Right atrium auricular region (tissue), 2 donors: Measurements from ENCODE around the gene F13A1. TPM values are rescaled to one million over a fixed set of nuclear protein-coding genes. Genes with fewer than 3 reads are reported as not detected.

ENCODE experiments used
- DNase-seq: peaks from one replicate; pipeline ENCODE4 v3.0.0-alpha.2; 2019; ENCODE audit warnings: low spot score
- H3K27ac ChIP-seq, 2 donors: fragments of 200-600 bp; sonication (generic); 1 replicate in 1 of 2; 2 replicates in 1 of 2; pipeline ENCODE4 v1.5.1; 2016 to 2019
- H3K27me3 ChIP-seq, 2 donors: fragments of 200-600 bp; sonication (generic); one replicate each; pipeline versions ENCODE4 v1.5.1 to v1.6.0; 2017 to 2019
- H3K36me3 ChIP-seq: fragments of 200-600 bp; sonication (generic); one replicate; pipeline ENCODE4 v1.5.1; 2016
- H3K4me1 ChIP-seq, 2 donors: fragments of 200-600 bp; sonication (generic); one replicate each; pipeline versions ENCODE4 v1.5.1 to v1.6.0; 2017 to 2019
- H3K4me3 ChIP-seq, 2 donors: fragments of 200-600 bp; sonication (generic); 1 replicate in 1 of 2; 2 replicates in 1 of 2; pipeline ENCODE4 v1.5.1; 2017 to 2019; ENCODE audit warnings: mild to moderate bottlenecking in 1 of 2, moderate library complexity in 1 of 2
- H3K9me3 ChIP-seq, 2 donors: fragments of 200-600 bp; sonication (generic); one replicate each; pipeline ENCODE4 v1.5.1; 2019
- CTCF ChIP-seq, 2 donors: fragments of 200-600 bp; sonication (generic); IDR thresholded peaks; one replicate each; pipeline ENCODE4 v1.5.1; 2019; ENCODE audit warnings: antibody characterized with exemption in 2 of 2
- total RNA-seq, 2 donors: library from RNA; depleted of rRNA; stranded (reverse); fragments of >200 nt; gene quantifications; one replicate each; pipeline ENCODE4 v1.1.0, GENCODE V29; 2016

F13A1 gene
- total RNA-seq, 2 donors from 2014 or later = 30.4 to 33.2 TPM

GRCh38 chr6:6256259-6256658 is 64.2 kb downstream of the F13A1 start:
- Histone ChIP-seq H3K27me3 (no peaks in the 10 kb centered on the region), H3K4me1 (no peaks in the 10 kb centered on the region), H3K4me3 (no peak overlapping the region), H3K27ac (no peak overlapping the region), H3K9me3 (no peaks in the 10 kb centered on the region), H3K36me3 (no peaks in the 10 kb centered on the region)
- no peak for DNase-seq
- TF ChIP-seq CTCF (IDR thresholded peaks at IDR 0.05) = no peak

DNA sequence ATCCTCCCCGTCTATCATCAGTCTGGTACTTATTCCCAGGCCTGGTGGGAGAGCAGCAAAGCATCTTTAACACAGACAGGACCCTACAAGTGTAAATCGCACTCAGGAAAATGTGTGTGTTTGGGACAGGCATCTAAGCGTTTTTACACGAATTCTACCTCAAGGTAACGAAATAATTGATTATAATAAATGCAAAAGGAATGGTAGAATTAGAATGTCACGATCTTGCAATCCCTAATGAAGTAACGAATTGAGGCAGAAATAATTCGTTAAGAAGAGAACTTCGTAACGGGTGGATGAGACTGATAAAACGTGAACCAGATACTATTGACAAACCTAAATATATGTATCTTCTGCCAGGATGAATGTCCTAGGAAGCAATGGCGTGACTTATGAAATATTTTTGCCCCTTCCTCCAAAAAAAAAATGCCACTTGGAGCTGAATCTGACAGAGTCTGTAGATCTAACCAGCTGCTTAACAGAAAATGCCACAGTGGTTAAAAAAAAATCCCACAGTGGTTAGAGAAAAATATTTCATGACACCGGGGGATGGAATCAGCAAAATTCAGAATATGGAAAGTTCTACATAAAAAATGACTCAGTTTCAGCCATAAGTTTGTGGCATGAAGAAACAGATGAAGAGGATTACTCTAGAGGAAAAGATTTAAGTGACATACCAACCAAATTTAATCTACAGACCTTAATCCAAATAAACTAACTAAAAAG is 68.7 kb downstream of the F13A1 start:
- Histone ChIP-seq H3K36me3 (no peaks in the 10 kb centered on the region), H3K9me3 (no peaks in the 10 kb centered on the region), H3K27me3 (no peaks in the 10 kb centered on the region), H3K4me1 (no peaks in the 10 kb centered on the region), H3K4me3 (no peak overlapping the region), H3K27ac (no peak overlapping the region)
- no peak for DNase-seq
- TF ChIP-seq CTCF (IDR thresholded peaks at IDR 0.05) = no peak

GRCh38 chr6:6248651-6249050 is 71.8 kb downstream of the F13A1 start:
- Histone ChIP-seq H3K27me3 (no peaks in the 10 kb centered on the region), H3K9me3 (no peaks in the 10 kb centered on the region), H3K4me1 (no peaks in the 10 kb centered on the region), H3K27ac (no peak overlapping the region), H3K4me3 (no peak overlapping the region), H3K36me3 (no peaks in the 10 kb centered on the region)
- no peak for DNase-seq
- no peak for TF ChIP-seq CTCF (IDR thresholded peaks at IDR 0.05)

GRCh38 chr6:6246544-6246943 is 73.9 kb downstream of the F13A1 start:
- no peak for TF ChIP-seq CTCF (IDR thresholded peaks at IDR 0.05)
- Histone ChIP-seq H3K36me3 (no peaks in the 10 kb centered on the region), H3K27ac (no peak overlapping the region), H3K9me3 (no peaks in the 10 kb centered on the region), H3K27me3 (no peaks in the 10 kb centered on the region), H3K4me1 (no peaks in the 10 kb centered on the region), H3K4me3 (no peak overlapping the region)
- no peak for DNase-seq

DNA sequence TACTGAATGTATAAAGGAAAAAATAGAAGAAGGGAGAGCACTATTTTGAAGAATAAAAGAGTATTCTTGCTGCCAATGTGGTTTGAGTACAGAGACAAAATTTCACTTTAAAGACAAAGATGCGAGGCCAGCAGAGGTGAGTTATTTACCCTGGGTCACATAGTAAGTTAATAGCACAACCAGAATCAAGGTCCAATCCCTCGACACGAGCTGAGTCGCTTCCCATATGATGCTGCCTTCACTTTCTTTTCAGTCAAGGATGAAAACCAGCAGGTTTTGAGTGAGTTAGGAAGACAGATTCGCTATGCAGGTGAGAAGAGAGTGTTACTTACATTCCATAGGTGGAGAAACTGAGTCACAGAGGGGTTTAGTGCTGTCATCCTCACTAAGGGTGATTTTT is 75.8 kb downstream of the F13A1 start:
- Histone ChIP-seq H3K27ac (no peak overlapping the region), H3K4me1 (no peaks in the 10 kb centered on the region)
- TF ChIP-seq CTCF (IDR thresholded peaks at IDR 0.05) = no peak

GRCh38 chr6:6243846-6244245 is 76.6 kb downstream of the F13A1 start:
- H3K36me3 ChIP-seq = no peaks in the 10 kb centered on the region
- H3K9me3 ChIP-seq = no peaks in the 10 kb centered on the region
- H3K27me3 ChIP-seq = no peaks in the 10 kb centered on the region
- TF ChIP-seq CTCF (IDR thresholded peaks at IDR 0.05) = no peak
- H3K4me1 ChIP-seq = no peaks in the 10 kb centered on the region
- H3K4me3 ChIP-seq = no peak overlapping the region
- no peak overlapping the region for H3K27ac ChIP-seq
- no peak for DNase-seq

More for the DNA sequence above, 75.8 kb downstream of the F13A1 start:
- Histone ChIP-seq H3K36me3 (no peaks in the 10 kb centered on the region), H3K4me3 (no peak overlapping the region), H3K27me3 (no peaks in the 10 kb centered on the region), H3K9me3 (no peaks in the 10 kb centered on the region)
- DNase-seq = no peak
